C4-2B (cell line): ENCODE data around the gene C18orf63.

Experiments
- CTCF ChIP-seq: fragments of 450-650 bp; conservative IDR thresholded peaks from 2 replicates; pipeline ENCODE4 v1.5.1; 2017; ENCODE audit warnings: mild to moderate bottlenecking
- ZFX ChIP-seq: fragments of 450-650 bp; IDR thresholded peaks from 2 replicates; pipeline ENCODE4 v1.6.1; 2017

GRCh38 chr18:74375999-74376398 is 60.4 kb downstream of the C18orf63 start:
- TF ChIP-seq CTCF (no peak), ZFX (no peak)
